AG04450 (cell line): Measurements from ENCODE around the gene DHRS7. TPM values are rescaled to one million over a fixed set of nuclear protein-coding genes. Genes with fewer than 3 reads are reported as not detected.

Experiments used
- CTCF ChIA-PET: fragments of 300-600, 350-600 bp; formaldehyde crosslinking; extraction: SDS; loops from one replicate; lab custom pipeline; 2022; ENCODE audit warnings: antibody characterized with exemption, inconsistent platforms; lab: Charles Lee
- POLR2A ChIA-PET: fragments of 350-600 bp; formaldehyde crosslinking; extraction: SDS; loops from one replicate; lab custom pipeline; 2021; ENCODE audit warnings: antibody characterized with exemption, inconsistent platforms; lab: Yijun Ruan, JAX
- DNase-seq: peaks from one replicate; pipeline ENCODE4 v3.0.0-alpha.2; 2011; ENCODE audit warnings: low read depth, low spot score
- H3K27ac ChIP-seq: one replicate; pipeline ENCODE4 v1.5.1; 2012; ENCODE audit warnings: low read depth, low read length, control low read depth
- H3K27me3 ChIP-seq: one replicate; pipeline ENCODE4 v1.6.0; 2012; ENCODE audit warnings: low read length; ENCODE audit not compliant: control insufficient read depth, insufficient read depth
- H3K4me3 ChIP-seq: 2 replicates; pipeline ENCODE4 v1.5.1; 2011; ENCODE audit warnings: mild to moderate bottlenecking, low read depth, low read length, control low read depth
- H3K9me3 ChIP-seq: 2 replicates; pipeline ENCODE4 v1.5.1; 2012; ENCODE audit warnings: low read length; ENCODE audit not compliant: control insufficient read depth, insufficient read depth
- polyA plus RNA-seq: library from polyadenylated mRNA; depleted of rRNA; stranded (reverse); fragments of >200 nt; gene quantifications from 2 replicates; pipeline ENCODE4 v1.2.3, GENCODE V29; 2011
- TF ChIP-seq, protein P1 (sequence below): IDR thresholded peaks from 2 replicates; pipeline ENCODE4 v1.5.1; 2011; ENCODE audit warnings: low read depth, low read length, control low read depth, inconsistent platforms

DHRS7 gene
- polyA plus RNA-seq, 1 experiment, result 73.1 TPM

DNA sequence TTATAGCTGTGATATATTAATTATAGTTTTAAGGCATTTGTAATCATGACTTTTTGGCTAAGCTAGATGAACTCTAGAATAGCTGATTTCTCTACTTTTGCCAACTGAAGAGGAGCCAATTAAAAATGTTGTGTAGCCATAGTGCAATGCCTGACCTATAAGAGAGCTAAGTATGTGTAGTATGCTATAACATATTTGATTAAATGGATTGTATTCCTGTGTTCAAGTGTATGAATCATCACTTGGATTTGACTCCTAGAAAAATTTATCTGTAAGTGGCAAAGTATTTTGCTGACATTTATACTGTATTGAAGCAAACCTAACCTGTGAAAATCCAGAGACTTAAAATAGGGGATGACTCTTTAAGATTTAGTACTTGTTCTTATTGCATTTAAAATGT is 39.3 kb downstream of the DHRS7 start:
- Histone ChIP-seq H3K4me3 (no peak overlapping the region), H3K27me3 (no peaks in the 10 kb centered on the region), H3K27ac (no peak overlapping the region), H3K9me3 (no peaks in the 10 kb centered on the region)
- TF ChIP-seq, protein P1, sequence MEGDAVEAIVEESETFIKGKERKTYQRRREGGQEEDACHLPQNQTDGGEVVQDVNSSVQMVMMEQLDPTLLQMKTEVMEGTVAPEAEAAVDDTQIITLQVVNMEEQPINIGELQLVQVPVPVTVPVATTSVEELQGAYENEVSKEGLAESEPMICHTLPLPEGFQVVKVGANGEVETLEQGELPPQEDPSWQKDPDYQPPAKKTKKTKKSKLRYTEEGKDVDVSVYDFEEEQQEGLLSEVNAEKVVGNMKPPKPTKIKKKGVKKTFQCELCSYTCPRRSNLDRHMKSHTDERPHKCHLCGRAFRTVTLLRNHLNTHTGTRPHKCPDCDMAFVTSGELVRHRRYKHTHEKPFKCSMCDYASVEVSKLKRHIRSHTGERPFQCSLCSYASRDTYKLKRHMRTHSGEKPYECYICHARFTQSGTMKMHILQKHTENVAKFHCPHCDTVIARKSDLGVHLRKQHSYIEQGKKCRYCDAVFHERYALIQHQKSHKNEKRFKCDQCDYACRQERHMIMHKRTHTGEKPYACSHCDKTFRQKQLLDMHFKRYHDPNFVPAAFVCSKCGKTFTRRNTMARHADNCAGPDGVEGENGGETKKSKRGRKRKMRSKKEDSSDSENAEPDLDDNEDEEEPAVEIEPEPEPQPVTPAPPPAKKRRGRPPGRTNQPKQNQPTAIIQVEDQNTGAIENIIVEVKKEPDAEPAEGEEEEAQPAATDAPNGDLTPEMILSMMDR, result no peak
- ChIA-PET POLR2A (interaction anchor here (0.8 kb wide), 1 partner anchor 59 kb away, joined by 3 read pairs; no protein-coding TSS in a partner anchor), CTCF (no interaction called here)
- no peak for DNase-seq

DNA sequence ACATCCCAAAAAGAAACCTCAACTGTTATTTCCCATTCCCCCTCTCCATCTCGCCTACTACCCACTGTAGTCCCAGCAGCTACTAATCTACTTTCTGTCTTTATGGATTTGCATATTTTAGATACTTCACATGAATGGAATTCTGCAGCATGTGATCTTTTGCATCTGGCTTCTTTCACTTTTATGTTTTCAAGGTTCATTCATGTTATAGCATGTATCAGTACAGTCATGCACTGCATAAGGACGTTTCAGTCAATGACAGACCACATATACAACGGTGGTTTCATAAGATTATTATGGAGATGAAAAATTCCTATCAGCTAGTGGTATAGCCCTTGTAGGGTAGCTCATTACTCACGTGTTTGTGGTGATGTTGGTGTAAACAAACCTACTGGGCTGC is 49.0 kb downstream of the DHRS7 start:
- TF ChIP-seq, protein P1, result no peak
- CTCF ChIA-PET, result no interaction called here
- POLR2A ChIA-PET, result interaction anchor here (0.8 kb wide), 1 partner anchor 550 kb away, joined by 3 read pairs; no protein-coding TSS in a partner anchor
- Histone ChIP-seq H3K4me3 (no peak overlapping the region), H3K9me3 (no peaks in the 10 kb centered on the region), H3K27me3 (no peaks in the 10 kb centered on the region), H3K27ac (no peak overlapping the region)
- no peak for DNase-seq

DNA sequence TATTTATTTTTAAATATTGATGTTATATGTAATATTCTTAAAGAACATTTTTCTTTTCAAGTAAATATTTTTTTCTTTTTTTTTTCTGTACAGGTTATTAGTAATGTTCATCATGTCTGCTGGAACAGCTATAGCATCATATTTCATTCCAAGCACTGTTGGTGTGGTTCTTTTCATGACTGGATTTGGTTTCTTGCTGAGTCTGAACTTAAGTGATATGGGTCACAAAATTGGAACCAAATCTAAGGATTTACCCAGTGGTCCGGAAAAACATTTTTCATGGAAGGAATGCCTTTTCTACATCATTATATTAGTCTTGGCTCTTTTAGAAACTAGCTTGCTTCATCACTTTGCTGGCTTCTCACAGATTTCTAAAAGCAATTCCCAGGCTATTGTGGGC is 50.3 kb downstream of the DHRS7 start:
- POLR2A ChIA-PET, result no interaction called here

DNA sequence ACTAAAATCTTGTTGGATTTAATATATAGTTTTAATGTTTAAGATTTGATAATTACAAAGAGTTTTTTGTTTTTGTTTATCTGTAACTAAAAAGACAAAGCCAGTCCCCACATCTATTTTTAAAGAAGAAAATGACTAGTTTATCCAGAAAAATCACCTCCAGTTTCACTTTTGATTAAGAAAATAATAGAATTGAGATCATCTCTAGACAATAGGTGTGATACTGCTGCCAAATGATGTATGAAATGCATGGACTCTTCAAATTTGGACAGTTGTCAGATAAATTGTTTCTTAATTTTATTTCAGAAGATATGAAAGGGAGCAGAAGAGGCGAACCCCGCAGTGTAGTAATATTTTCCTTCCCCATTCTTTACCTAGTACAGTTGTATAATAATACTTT is 53.5 kb downstream of the DHRS7 start:
- CTCF ChIA-PET, result no interaction called here
- no peaks in the 10 kb centered on the region for H3K9me3 ChIP-seq

More for the DNA sequence above, 50.3 kb downstream of the DHRS7 start:
- CTCF ChIA-PET, result no interaction called here
- Histone ChIP-seq H3K27me3 (no peaks in the 10 kb centered on the region), H3K9me3 (no peaks in the 10 kb centered on the region), H3K4me3 (no peak overlapping the region), H3K27ac (no peak overlapping the region)
- no peak for DNase-seq
- TF ChIP-seq, protein P1, result no peak

DNA sequence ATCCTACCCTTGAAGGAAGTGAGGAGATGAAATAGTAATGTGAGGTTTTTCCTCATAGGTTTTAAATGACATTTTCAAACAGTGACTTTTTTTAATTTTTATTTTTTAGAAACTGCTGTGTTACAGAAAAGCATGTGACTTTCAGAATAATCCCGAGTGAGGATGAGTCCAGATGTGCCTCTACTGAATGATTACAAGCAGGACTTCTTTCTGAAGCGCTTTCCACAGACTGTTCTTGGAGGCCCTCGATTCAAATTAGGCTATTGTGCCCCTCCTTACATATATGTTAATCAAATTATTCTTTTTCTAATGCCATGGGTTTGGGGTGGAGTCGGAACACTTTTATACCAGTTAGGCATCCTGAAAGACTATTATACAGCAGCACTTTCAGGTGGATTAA is 57.7 kb downstream of the DHRS7 start:
- Histone ChIP-seq H3K4me3 (no peak overlapping the region), H3K27me3 (no peaks in the 10 kb centered on the region), H3K9me3 (no peaks in the 10 kb centered on the region), H3K27ac (no peak overlapping the region)
- TF ChIP-seq, protein P1, result no peak
- ChIA-PET POLR2A (no interaction called here), CTCF (no interaction called here)
- no peak for DNase-seq

More for the DNA sequence above, 53.5 kb downstream of the DHRS7 start:
- Histone ChIP-seq H3K27ac (no peak overlapping the region), H3K4me3 (no peak overlapping the region), H3K27me3 (no peaks in the 10 kb centered on the region)
- no peak for DNase-seq
- TF ChIP-seq, protein P1, result no peak
- POLR2A ChIA-PET, result no interaction called here
